ENCODE measurements around the gene BIN1.

GRCh38 chr2:127014630-127015029 is 92.3 kb downstream of the BIN1 start:
- TF ChIP-seq, protein P1, sequence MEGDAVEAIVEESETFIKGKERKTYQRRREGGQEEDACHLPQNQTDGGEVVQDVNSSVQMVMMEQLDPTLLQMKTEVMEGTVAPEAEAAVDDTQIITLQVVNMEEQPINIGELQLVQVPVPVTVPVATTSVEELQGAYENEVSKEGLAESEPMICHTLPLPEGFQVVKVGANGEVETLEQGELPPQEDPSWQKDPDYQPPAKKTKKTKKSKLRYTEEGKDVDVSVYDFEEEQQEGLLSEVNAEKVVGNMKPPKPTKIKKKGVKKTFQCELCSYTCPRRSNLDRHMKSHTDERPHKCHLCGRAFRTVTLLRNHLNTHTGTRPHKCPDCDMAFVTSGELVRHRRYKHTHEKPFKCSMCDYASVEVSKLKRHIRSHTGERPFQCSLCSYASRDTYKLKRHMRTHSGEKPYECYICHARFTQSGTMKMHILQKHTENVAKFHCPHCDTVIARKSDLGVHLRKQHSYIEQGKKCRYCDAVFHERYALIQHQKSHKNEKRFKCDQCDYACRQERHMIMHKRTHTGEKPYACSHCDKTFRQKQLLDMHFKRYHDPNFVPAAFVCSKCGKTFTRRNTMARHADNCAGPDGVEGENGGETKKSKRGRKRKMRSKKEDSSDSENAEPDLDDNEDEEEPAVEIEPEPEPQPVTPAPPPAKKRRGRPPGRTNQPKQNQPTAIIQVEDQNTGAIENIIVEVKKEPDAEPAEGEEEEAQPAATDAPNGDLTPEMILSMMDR (optimal IDR thresholded peaks at IDR 0.05 in 1 of 3, IDR thresholded peaks at IDR 0.05 in 1 of 3, conservative IDR thresholded peaks at IDR 0.05 in 1 of 3; ENCODE audit: extremely low read depth in 1 of 3, insufficient read depth in 2 of 3, low read length in 3 of 3): no peak
- no peak for TF ChIP-seq EZH2 (IDR thresholded peaks at IDR 0.05; ENCODE audit: low read length)
